Measurements from ENCODE around the gene FREM3.
A peak's percentile ranks its signal among the peaks of the same experiment; 100 is the strongest.
"Not testable (repeated sequence)": the region's sequence is repeated elsewhere in the genome, so short reads cannot be mapped to it uniquely, and the experiment has no call there.

Gene FREM3

GRCh38 chr4:143559757-143560147 lies 140.7 kb downstream of the FREM3 start:
- DNase-seq = no peak

- peak; percentile 55 for DNase-seq
Measured at GRCh38 chr4:143558823-143559756, 141.4 kb downstream of the FREM3 start.

DNA sequence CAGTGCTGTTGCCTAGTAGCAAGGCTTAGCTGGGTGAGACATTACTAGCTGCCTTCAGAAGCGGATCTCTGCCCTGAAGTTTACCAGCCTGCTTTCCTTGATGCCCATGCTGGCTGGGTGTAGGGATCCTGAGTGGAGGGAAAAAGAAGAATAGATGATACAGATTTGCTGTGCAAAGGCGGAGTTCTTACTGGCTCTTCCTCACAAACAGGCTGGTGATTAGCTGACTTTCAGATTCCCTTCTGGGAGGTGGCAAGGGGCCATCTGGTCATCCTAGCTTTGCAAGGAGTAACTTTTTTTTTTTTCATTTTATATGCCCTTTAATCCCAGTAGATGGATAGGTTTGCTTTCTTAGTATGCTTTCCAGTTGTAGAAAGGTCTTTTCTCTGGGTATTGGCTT lies 142.2 kb downstream of the FREM3 start:
- DNase-seq = no peak

GRCh38 chr4:143555676-143556075 lies 144.8 kb downstream of the FREM3 start:
- no peak for DNase-seq

DNA sequence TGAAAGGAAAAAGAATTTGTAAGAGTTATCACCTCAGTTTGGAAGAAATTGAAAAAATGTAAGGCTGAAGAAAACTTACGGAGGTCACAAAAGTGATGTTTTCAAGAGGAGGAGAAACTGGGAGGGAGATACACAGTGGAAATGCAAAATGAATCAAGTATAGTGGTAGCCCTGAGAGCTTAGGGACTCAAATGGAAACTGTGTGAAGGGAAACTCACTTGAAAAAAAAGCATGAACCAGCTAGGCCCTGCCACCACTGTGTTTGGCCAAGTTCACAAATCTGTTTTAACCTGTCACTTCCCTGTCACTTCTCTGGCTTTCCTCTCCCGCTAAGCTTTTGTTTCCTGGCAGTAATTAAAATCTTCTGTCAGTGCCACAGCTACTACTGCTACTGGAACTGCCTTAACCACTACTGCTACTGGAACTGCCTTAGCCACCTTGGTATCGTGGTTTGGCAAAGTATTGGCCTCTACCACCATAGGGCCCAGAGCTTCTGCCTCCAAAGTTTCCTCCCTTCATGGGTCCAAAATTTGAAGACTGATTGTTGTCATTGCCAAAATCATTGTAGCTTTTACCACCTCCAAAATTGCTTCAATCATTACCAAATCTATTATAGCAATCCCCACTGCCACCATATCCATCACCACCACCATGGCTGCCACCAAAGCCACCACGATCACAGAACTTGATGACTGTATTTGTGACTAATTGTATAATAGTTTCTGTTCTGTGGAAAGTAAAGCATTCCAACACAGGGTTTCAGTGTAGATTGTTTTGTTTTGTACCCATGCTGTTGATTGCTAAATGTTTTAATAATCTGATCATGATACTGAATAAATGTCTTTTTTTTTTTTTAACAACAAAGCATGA lies 145.5 kb downstream of the FREM3 start:
- DNase-seq = no peak

- DNase-seq = no peak
Measured at GRCh38 chr4:143549928-143550327, 150.5 kb downstream of the FREM3 start.

- DNase-seq = no peak
Measured at GRCh38 chr4:143539670-143540023, 160.8 kb downstream of the FREM3 start.

DNA sequence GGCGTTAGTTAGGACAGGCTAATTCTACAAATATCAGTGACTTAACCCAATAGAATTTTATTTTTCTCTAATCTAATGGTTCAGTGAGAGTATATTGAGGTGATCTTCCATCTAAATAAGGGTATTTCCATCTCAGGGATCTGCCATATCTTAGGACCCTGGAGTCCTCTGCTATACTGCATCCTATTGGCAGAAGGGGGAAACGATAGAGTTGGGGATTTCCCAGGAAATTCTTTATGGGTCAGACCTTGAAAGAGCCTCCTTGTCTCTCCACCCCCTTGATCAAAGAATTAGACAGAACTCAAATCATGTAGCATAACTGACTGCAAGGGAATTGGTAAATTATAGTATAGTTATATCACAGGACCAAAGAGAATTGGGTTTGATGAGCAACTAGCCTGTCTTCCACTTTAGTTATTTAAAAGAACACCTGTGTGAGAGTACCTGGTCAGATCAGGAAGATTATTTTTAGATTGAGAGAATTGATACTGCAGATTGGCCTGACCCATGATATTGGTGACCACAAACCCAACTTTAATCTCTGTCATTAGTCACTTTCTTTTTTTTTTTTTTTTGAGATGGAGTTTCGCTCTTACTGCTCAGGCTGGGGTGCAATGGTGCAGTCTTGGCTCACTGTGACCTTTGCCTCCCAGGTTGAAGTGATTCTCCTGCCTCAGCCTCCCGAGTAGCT lies 161.4 kb downstream of the FREM3 start:
- no peak for DNase-seq

DNA sequence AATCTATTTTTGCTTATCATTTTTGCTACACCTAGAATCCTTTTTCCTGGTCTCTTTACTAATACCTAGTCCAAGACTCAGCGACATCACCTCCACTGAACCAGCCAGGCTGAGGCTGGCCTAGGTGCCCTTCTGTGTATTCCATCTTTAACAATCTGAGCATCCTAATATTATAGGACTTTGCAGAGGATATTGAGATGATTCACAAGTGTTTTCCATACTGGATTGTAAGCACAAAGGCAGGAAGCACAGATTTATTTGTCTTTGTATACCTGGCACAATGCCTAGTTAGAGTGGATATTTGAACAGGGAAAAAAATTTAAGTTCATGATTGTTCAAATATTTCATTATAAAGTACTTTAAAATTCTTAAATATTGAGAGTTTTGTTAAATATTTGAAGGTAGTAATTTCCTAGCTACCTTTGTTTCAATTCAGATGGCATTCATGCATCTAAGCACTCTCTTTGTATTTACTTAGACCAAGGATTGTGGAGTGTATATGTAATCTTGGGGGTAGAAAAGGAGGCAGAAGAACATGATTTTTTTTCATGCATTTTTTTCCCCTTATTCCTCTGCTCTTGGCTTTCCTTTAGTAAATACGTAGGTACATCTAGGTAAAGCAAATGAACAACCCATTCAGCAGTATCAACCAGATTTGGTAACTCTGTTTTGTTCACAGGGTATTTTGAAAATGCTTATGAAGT lies 168.5 kb downstream of the FREM3 start:
- no peak for DNase-seq

GRCh38 chr4:143531380-143531779 lies 169.1 kb downstream of the FREM3 start:
- DNase-seq = no peak

GRCh38 chr4:143528046-143528445 lies 172.4 kb downstream of the FREM3 start:
- not testable (repeated sequence) for DNase-seq
